Measurements from ENCODE around the gene VSIG1. TPM values are rescaled to one million over a fixed set of nuclear protein-coding genes. Genes with fewer than 3 reads are reported as not detected.
A peak's percentile ranks its signal among the peaks of the same experiment; 100 is the strongest.

VSIG1 gene
- not detected for total RNA-seq

GRCh38 chrX:108044554-108045256, at the start of gene VSIG1:
Gene VSIG1 (plus strand): TSS chrX:108045065. CDS start chrX:108045131, 66 bp downstream.
- DNase-seq (ENCODE audit: low spot score), result no peak
- Histone ChIP-seq H3K27ac (no peak within 1 kb of the TSS), H3K27me3 (no peaks in the 10 kb centered on the region), H3K36me3 (no peaks in the 10 kb centered on the region), H3K9me3 (no peaks in the 10 kb centered on the region), H3K4me3 (no peak within 1 kb of the TSS), H3K4me1 (no peaks in the 10 kb centered on the region)
- no peak for TF ChIP-seq CTCF (IDR thresholded peaks at IDR 0.05)

GRCh38 chrX:107996124-107996523, 48.7 kb upstream of the VSIG1 start:
- Histone ChIP-seq H3K4me3 (no peak overlapping the region), H3K27ac (no peak overlapping the region), H3K9me3 (no peaks in the 10 kb centered on the region), H3K27me3 (no peaks in the 10 kb centered on the region), H3K4me1 (no peaks in the 10 kb centered on the region), H3K36me3 (no peaks in the 10 kb centered on the region)
- no peak for DNase-seq (ENCODE audit: low spot score)
- no peak for TF ChIP-seq CTCF (IDR thresholded peaks at IDR 0.05)

- H3K9me3 ChIP-seq, result peaks cover 0 to 4% of the 10 kb centered on the region in 2 donors
- no peak for DNase-seq (ENCODE audit: low spot score)
- H3K27me3 ChIP-seq, result no peaks in the 10 kb centered on the region
- no peaks in the 10 kb centered on the region for H3K36me3 ChIP-seq
- H3K4me3 ChIP-seq, result no peak overlapping the region
- H3K27ac ChIP-seq, result no peak overlapping the region
- no peak for TF ChIP-seq CTCF (IDR thresholded peaks at IDR 0.05)
- no peaks in the 10 kb centered on the region for H3K4me1 ChIP-seq
Measured at GRCh38 chrX:108000751-108001150, 44.1 kb upstream of the VSIG1 start.

- no peaks in the 10 kb centered on the region for H3K27me3 ChIP-seq
- no peak overlapping the region for H3K4me3 ChIP-seq
- H3K9me3 ChIP-seq, result peaks cover 0 to 4% of the 10 kb centered on the region in 2 donors
- no peak for DNase-seq (ENCODE audit: low spot score)
- H3K27ac ChIP-seq, result no peak overlapping the region
- no peaks in the 10 kb centered on the region for H3K4me1 ChIP-seq
- H3K36me3 ChIP-seq, result no peaks in the 10 kb centered on the region
- TF ChIP-seq CTCF (IDR thresholded peaks at IDR 0.05), result peak in 1 of 2 donors; percentile 40
Measured at GRCh38 chrX:108001218-108001814, 43.5 kb upstream of the VSIG1 start.

- no peak for TF ChIP-seq CTCF (IDR thresholded peaks at IDR 0.05)
- Histone ChIP-seq H3K36me3 (no peaks in the 10 kb centered on the region), H3K27ac (no peak overlapping the region), H3K4me3 (no peak overlapping the region), H3K27me3 (no peaks in the 10 kb centered on the region), H3K9me3 (peaks cover 0 to 5% of the 10 kb centered on the region in 2 donors), H3K4me1 (no peaks in the 10 kb centered on the region)
- no peak for DNase-seq (ENCODE audit: low spot score)
Measured at GRCh38 chrX:108018656-108019381, 26.0 kb upstream of the VSIG1 start.

Data from right atrium auricular region (tissue), 2 donors.